ENCODE results near the gene ETFA.

ETFA gene

GRCh38 chr15:76345583-76345879 lies 34.3 kb upstream of the ETFA start:
- Mint-ChIP-seq H3K27ac (ENCODE audit: low read depth) (no peak overlapping the region), H3K36me3 (ENCODE audit: insufficient read depth) (peaks cover 14% of the 10 kb centered on the region), H3K4me3 (peak overlapping the region; percentile 67), H3K9me3 (no peaks in the 10 kb centered on the region), H3K27me3 (peaks cover 59% of the 10 kb centered on the region), H3K4me1 (peaks cover 25% of the 10 kb centered on the region)
- DNase-seq (ENCODE audit: low spot score in 2 of 2) (no peak), ATAC-seq (replicated peaks; ENCODE audit: extremely low read depth, poor library complexity, severe bottlenecking) (no peak)

DNA sequence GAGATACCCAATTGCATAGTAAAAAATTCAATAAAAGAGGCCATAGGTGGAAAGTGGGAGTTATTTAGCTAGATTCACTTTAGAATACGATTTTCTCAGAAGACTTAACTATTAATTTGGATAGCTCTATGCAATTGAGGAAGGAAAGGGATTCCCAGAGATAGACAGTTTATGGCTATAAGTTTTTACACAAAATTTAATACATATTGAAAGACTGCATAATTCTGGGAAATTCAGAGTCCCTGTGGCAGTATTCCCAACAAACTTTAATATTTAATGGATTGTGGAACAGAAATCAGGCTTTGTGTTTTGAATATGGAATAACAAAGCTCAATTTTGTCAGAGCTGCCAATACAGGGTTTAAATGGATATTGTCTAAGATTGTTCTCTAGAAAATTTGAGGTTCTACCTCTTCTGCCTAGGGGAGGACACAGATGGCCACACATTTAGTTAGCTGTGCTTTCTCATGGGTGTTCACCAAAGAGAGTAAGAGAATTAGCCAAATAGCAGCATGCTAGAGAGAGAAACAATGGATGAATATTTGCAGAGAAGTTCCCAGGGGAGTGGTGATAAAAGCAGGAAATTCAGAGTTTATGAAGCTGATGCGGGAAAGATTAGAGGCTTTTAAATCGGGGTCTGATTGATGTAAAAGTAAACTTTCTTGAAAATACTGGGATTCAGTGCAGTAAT lies 33.8 kb upstream of the ETFA start:
- H3K27me3 Mint-ChIP-seq = peaks cover 64% of the 10 kb centered on the region
- no peak overlapping the region for H3K27ac Mint-ChIP-seq (ENCODE audit: low read depth)
- peaks cover 16% of the 10 kb centered on the region for H3K36me3 Mint-ChIP-seq (ENCODE audit: insufficient read depth)
- no peaks in the 10 kb centered on the region for H3K9me3 Mint-ChIP-seq
- H3K4me3 Mint-ChIP-seq = peak overlapping the region; percentile 67
- DNase-seq (ENCODE audit: low spot score in 2 of 2) = no peak
- H3K4me1 Mint-ChIP-seq = peaks cover 30% of the 10 kb centered on the region
- no peak for ATAC-seq (replicated peaks; ENCODE audit: extremely low read depth, poor library complexity, severe bottlenecking)

DNA sequence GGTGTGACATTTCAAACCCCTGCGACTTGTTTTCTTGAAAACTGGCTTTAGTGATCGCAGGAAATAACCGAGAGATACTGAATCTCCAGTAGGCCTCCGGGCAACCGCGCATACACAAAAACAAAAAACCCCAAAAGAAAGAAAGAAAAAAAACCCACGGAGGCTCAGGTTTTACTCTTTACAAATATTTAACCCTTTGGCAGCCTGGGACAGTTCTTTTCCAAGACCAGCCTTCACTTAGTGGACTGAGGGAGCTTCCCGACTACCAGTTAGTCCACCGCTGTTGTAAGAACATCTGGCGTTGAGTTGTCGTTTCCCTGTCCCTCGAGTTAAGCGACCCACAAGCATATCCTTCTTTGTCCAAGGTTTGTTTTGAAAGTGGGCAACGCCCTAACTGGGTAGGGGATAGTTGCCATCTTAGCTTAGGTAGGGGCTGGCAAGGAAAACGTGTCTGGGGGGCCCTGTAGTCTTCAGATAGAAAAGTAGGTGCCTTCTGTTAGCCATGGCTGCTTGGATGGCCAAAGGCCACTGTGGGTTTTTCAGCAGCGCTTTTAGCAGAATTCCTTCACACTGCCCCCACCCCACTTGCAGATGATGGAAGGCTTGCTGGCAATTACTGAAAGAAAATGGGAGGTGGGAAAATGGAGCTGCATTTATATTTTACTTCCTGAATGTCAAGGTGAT lies 32.2 kb upstream of the ETFA start:
- ATAC-seq (replicated peaks; ENCODE audit: extremely low read depth, poor library complexity, severe bottlenecking) (no peak), DNase-seq (ENCODE audit: low spot score in 2 of 2) (no peak)
- Mint-ChIP-seq H3K27me3 (peaks cover 79% of the 10 kb centered on the region), H3K4me1 (peaks cover 46% of the 10 kb centered on the region), H3K4me3 (peak overlapping the region; percentile 4), H3K9me3 (no peaks in the 10 kb centered on the region), H3K36me3 (ENCODE audit: insufficient read depth) (peaks cover 16% of the 10 kb centered on the region), H3K27ac (ENCODE audit: low read depth) (no peak overlapping the region)

DNA sequence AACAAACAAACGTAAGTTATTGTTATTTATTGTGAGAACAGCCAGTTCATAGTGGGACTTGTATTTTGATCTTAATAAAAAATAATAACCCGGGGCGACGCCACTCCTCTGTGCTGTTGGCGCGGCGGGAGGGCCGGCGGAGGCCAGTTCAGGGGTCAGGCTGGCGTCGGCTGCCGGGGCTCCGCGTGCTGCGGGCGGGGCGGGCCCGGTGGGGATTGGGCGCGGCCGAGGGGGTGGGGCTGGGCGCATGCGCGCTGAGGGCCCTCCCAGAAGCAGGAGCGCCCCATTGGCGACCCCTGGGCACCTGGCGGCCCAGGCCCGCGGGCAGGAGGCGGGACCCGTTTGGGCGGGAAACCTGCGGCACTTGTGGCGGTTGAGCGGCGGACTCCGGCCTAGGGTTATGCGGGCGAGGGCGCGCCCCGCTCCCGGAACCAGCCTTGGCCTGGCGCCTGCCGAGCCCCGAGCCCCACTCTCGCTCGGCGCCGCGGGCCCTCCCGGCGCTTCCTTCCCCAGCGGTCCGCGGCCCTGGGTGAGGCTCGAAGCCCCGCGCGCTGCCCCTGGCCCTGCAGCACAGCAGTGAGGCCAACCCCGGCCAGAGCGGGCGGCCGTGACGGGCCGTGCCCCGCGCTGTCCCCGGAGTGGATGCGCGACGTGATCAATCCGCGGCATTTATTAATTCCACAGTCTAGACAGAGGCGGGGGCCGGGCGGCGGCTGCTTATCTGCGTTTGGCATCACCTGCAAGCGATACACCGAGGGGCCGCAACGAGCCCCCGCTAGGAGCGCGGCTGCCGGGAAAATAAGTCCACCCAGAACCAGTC lies 31.3 kb upstream of the ETFA start:
- Mint-ChIP-seq H3K9me3 (no peaks in the 10 kb centered on the region), H3K4me3 (peak overlapping the region; percentile 82), H3K27ac (ENCODE audit: low read depth) (no peak overlapping the region), H3K36me3 (ENCODE audit: insufficient read depth) (peaks cover 14% of the 10 kb centered on the region), H3K4me1 (peaks cover 50% of the 10 kb centered on the region), H3K27me3 (peaks cover 80% of the 10 kb centered on the region)
- ATAC-seq (replicated peaks; ENCODE audit: extremely low read depth, poor library complexity, severe bottlenecking) (no peak), DNase-seq (ENCODE audit: low spot score in 2 of 2) (no peak)

- Mint-ChIP-seq H3K27me3 (peaks cover 84% of the 10 kb centered on the region), H3K9me3 (no peaks in the 10 kb centered on the region), H3K4me3 (peak overlapping the region; percentile 82), H3K36me3 (ENCODE audit: insufficient read depth) (peaks cover 19% of the 10 kb centered on the region), H3K27ac (ENCODE audit: low read depth) (no peak overlapping the region), H3K4me1 (peaks cover 56% of the 10 kb centered on the region)
- ATAC-seq (replicated peaks; ENCODE audit: extremely low read depth, poor library complexity, severe bottlenecking) (no peak), DNase-seq (ENCODE audit: low spot score in 2 of 2) (no peak)
These were observed 30.8 kb upstream of the ETFA start for GRCh38 chr15:76342058-76342381.

- ATAC-seq (replicated peaks; ENCODE audit: extremely low read depth, poor library complexity, severe bottlenecking) = no peak
- Mint-ChIP-seq H3K9me3 (no peaks in the 10 kb centered on the region), H3K36me3 (ENCODE audit: insufficient read depth) (peaks cover 23% of the 10 kb centered on the region), H3K4me1 (peaks cover 61% of the 10 kb centered on the region), H3K27ac (ENCODE audit: low read depth) (no peak overlapping the region), H3K4me3 (peak overlapping the region; percentile 82), H3K27me3 (peaks cover 89% of the 10 kb centered on the region)
- DNase-seq (ENCODE audit: low spot score in 2 of 2) = no peak
These were observed 30.2 kb upstream of the ETFA start for GRCh38 chr15:76341366-76342057.

- Mint-ChIP-seq H3K4me1 (peaks cover 62% of the 10 kb centered on the region), H3K9me3 (no peaks in the 10 kb centered on the region), H3K27me3 (peaks cover 94% of the 10 kb centered on the region), H3K27ac (ENCODE audit: low read depth) (no peak overlapping the region), H3K4me3 (peak overlapping the region; percentile 82), H3K36me3 (ENCODE audit: insufficient read depth) (peaks cover 24% of the 10 kb centered on the region)
- peak in 1 of 2 donors; percentile 25 for DNase-seq (ENCODE audit: low spot score in 2 of 2)
- ATAC-seq (replicated peaks; ENCODE audit: extremely low read depth, poor library complexity, severe bottlenecking) = peak; percentile 66
These were observed 29.6 kb upstream of the ETFA start for GRCh38 chr15:76340803-76341365.

GRCh38 chr15:76340198-76340802 lies 29.0 kb upstream of the ETFA start:
- peak; percentile 20 for ATAC-seq (replicated peaks; ENCODE audit: extremely low read depth, poor library complexity, severe bottlenecking)
- Mint-ChIP-seq H3K4me3 (peak overlapping the region; percentile 82), H3K27me3 (peaks cover 94% of the 10 kb centered on the region), H3K9me3 (no peaks in the 10 kb centered on the region), H3K4me1 (peaks cover 62% of the 10 kb centered on the region), H3K36me3 (ENCODE audit: insufficient read depth) (peaks cover 23% of the 10 kb centered on the region), H3K27ac (ENCODE audit: low read depth) (no peak overlapping the region)
- DNase-seq (ENCODE audit: low spot score in 2 of 2) = no peak

DNA sequence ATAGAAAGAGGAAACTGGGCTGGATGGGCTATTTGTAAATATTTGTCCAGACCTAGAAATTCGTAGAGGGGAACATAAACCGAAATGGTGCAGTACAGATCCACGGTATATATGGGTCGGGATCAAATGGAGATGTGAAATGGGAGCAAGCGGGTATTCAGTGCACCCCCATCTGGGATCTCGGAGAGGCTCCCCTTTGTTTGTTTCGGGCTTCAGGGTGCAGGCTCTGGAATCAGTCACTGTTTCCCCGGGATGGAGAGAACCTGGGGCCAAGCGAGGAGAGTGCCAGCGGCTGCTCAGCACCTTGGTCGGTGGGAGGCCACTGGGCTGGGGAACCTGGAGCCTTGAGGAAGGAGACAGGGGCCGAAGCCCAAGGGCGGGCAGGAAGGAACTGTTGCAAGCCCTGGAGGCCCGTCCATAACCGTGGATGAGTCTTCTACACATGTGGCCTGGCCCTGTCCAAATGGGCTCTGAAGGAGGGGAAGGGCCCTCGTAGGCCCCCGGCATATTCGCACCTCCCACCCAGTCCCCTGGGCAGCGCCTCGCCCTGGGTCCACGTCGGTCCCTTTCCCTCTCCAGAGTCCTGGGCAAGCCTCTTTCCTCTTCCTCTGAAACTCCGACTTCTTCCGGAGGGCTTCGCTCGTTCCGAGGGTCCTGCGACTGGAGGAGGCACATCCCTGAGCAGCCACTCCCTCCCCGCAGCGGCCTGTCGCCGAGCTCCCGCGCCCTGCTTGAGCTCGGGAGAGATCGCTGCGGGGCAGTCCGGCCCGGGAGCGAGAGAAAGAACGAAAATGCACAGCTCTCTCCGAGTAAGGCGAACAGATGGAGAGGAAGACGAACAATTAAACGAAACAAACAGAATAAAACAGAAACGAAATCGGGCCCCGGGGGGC lies 28.3 kb upstream of the ETFA start:
- ATAC-seq (replicated peaks; ENCODE audit: extremely low read depth, poor library complexity, severe bottlenecking) = no peak
- no peaks in the 10 kb centered on the region for H3K9me3 Mint-ChIP-seq
- DNase-seq (ENCODE audit: low spot score in 2 of 2) = no peak
- peak overlapping the region; percentile 82 for H3K4me3 Mint-ChIP-seq
- H3K27ac Mint-ChIP-seq (ENCODE audit: low read depth) = no peak overlapping the region
- peaks cover 94% of the 10 kb centered on the region for H3K27me3 Mint-ChIP-seq
- peaks cover 58% of the 10 kb centered on the region for H3K4me1 Mint-ChIP-seq
- peaks cover 23% of the 10 kb centered on the region for H3K36me3 Mint-ChIP-seq (ENCODE audit: insufficient read depth)

DNA sequence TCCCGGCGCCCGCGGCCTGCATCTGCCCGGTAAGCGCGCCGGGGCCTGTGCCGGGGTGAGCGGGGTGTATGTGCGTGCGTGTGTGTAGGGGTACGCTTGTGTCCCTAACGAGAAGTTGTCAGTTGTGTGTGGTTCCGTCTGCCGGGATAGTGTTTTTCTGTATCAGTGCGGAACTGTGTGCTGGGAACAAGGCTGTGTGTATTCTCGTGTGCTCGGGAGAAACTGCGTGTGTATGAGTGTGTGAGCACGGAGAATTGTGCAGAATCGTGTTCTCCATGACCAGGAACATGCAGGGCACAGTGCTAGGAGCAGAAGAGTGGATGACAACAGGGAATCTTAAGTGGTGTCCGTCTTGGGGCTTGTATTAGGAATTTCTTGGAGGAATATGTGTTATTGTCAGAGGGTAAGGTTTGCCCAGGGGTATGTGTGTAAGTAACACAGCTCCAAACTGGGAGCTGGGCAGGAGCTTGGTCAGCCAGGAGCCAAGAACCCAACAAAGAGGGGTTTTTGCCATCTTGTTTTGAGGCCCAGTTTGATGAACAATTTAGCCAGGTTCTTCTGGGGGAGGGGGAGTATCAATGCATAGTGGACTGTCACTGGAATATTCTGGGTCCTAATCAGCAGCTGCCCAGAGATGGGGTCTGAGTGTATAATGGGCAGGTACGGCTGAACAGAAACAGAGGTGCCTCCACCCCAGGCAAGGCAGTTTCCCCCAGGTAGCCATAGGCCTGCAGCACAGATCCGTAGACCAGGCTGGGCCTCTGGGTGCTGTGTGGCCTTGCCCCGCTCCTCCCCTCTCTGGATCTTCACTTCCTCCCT lies 27.4 kb upstream of the ETFA start:
- DNase-seq (ENCODE audit: low spot score in 2 of 2) (no peak), ATAC-seq (replicated peaks; ENCODE audit: extremely low read depth, poor library complexity, severe bottlenecking) (no peak)
- H3K27me3 Mint-ChIP-seq = peaks cover 94% of the 10 kb centered on the region
- H3K4me1 Mint-ChIP-seq = peaks cover 58% of the 10 kb centered on the region
- no peak overlapping the region for H3K27ac Mint-ChIP-seq (ENCODE audit: low read depth)
- H3K36me3 Mint-ChIP-seq (ENCODE audit: insufficient read depth) = peaks cover 23% of the 10 kb centered on the region
- peak overlapping the region; percentile 82 for H3K4me3 Mint-ChIP-seq
- no peaks in the 10 kb centered on the region for H3K9me3 Mint-ChIP-seq
